Measurements from ENCODE around the gene OR6N1.

Gene OR6N1

GRCh38 chr1:158732524-158732923, 39.5 kb downstream of the OR6N1 start:
- FAIRE-seq (no peak), DNase-seq (ENCODE audit: insufficient read length) (no peak)
- no peak for TF ChIP-seq POLR2AphosphoS5 (IDR thresholded peaks at IDR 0.05; ENCODE audit: low read depth, low read length)
- no peak for TF ChIP-seq TAF1 (IDR thresholded peaks at IDR 0.05; ENCODE audit: borderline replicate concordance, low read depth, low read length)
- no peak for TF ChIP-seq POLR2A (IDR thresholded peaks at IDR 0.05; ENCODE audit: low read depth, low read length)

GRCh38 chr1:158731707-158732106, 40.3 kb downstream of the OR6N1 start:
- DNase-seq (ENCODE audit: insufficient read length) (no peak), FAIRE-seq (no peak)
- no peak for TF ChIP-seq POLR2AphosphoS5 (IDR thresholded peaks at IDR 0.05; ENCODE audit: low read depth, low read length)
- no peak for TF ChIP-seq TAF1 (IDR thresholded peaks at IDR 0.05; ENCODE audit: borderline replicate concordance, low read depth, low read length)
- TF ChIP-seq POLR2A (IDR thresholded peaks at IDR 0.05; ENCODE audit: low read depth, low read length): no peak

- TF ChIP-seq POLR2AphosphoS5 (IDR thresholded peaks at IDR 0.05; ENCODE audit: low read depth, low read length) (no peak), TAF1 (IDR thresholded peaks at IDR 0.05; ENCODE audit: borderline replicate concordance, low read depth, low read length) (no peak), POLR2A (IDR thresholded peaks at IDR 0.05; ENCODE audit: low read depth, low read length) (no peak)
- DNase-seq (ENCODE audit: insufficient read length) (no peak), FAIRE-seq (no peak)
Measured at GRCh38 chr1:158730453-158730852, 41.5 kb downstream of the OR6N1 start.

GRCh38 chr1:158728510-158729225, 43.3 kb downstream of the OR6N1 start:
- no peak for TF ChIP-seq POLR2A (IDR thresholded peaks at IDR 0.05; ENCODE audit: low read depth, low read length)
- TF ChIP-seq TAF1 (IDR thresholded peaks at IDR 0.05; ENCODE audit: borderline replicate concordance, low read depth, low read length): no peak
- TF ChIP-seq POLR2AphosphoS5 (IDR thresholded peaks at IDR 0.05; ENCODE audit: low read depth, low read length): no peak
- no peak for FAIRE-seq
- DNase-seq (ENCODE audit: insufficient read length): no peak

GRCh38 chr1:158724442-158724841, 47.6 kb downstream of the OR6N1 start:
- TF ChIP-seq POLR2A (IDR thresholded peaks at IDR 0.05; ENCODE audit: low read depth, low read length): no peak
- no peak for TF ChIP-seq POLR2AphosphoS5 (IDR thresholded peaks at IDR 0.05; ENCODE audit: low read depth, low read length)
- no peak for TF ChIP-seq TAF1 (IDR thresholded peaks at IDR 0.05; ENCODE audit: borderline replicate concordance, low read depth, low read length)
- FAIRE-seq (no peak), DNase-seq (ENCODE audit: insufficient read length) (no peak)

- no peak for FAIRE-seq
- TF ChIP-seq TAF1 (IDR thresholded peaks at IDR 0.05; ENCODE audit: borderline replicate concordance, low read depth, low read length): no peak
- TF ChIP-seq POLR2A (IDR thresholded peaks at IDR 0.05; ENCODE audit: low read depth, low read length): no peak
- TF ChIP-seq POLR2AphosphoS5 (IDR thresholded peaks at IDR 0.05; ENCODE audit: low read depth, low read length): no peak
- no peak for DNase-seq (ENCODE audit: insufficient read length)
Measured at GRCh38 chr1:158720620-158721019, 51.4 kb downstream of the OR6N1 start, which contains the start of gene OR6K3. Gene OR6K3, minus strand, starts transcription at chr1:158720720. Its CDS starts 2,605 bp downstream, at chr1:158718115.

- FAIRE-seq: no peak
- no peak for TF ChIP-seq POLR2AphosphoS5 (IDR thresholded peaks at IDR 0.05; ENCODE audit: low read depth, low read length)
- TF ChIP-seq POLR2A (IDR thresholded peaks at IDR 0.05; ENCODE audit: low read depth, low read length): no peak
- no peak for TF ChIP-seq TAF1 (IDR thresholded peaks at IDR 0.05; ENCODE audit: borderline replicate concordance, low read depth, low read length)
- no peak for DNase-seq (ENCODE audit: insufficient read length)
Measured at GRCh38 chr1:158719664-158720063, 52.3 kb downstream of the OR6N1 start.

GRCh38 chr1:158717344-158717743, 54.7 kb downstream of the OR6N1 start:
- no peak for TF ChIP-seq POLR2A (IDR thresholded peaks at IDR 0.05; ENCODE audit: low read depth, low read length)
- no peak for TF ChIP-seq POLR2AphosphoS5 (IDR thresholded peaks at IDR 0.05; ENCODE audit: low read depth, low read length)
- no peak for TF ChIP-seq TAF1 (IDR thresholded peaks at IDR 0.05; ENCODE audit: borderline replicate concordance, low read depth, low read length)
- DNase-seq (ENCODE audit: insufficient read length) (no peak), FAIRE-seq (no peak)

- no peak for FAIRE-seq
- TF ChIP-seq POLR2AphosphoS5 (IDR thresholded peaks at IDR 0.05; ENCODE audit: low read depth, low read length): no peak
- TF ChIP-seq POLR2A (IDR thresholded peaks at IDR 0.05; ENCODE audit: low read depth, low read length): no peak
- TF ChIP-seq TAF1 (IDR thresholded peaks at IDR 0.05; ENCODE audit: borderline replicate concordance, low read depth, low read length): no peak
- no peak for DNase-seq (ENCODE audit: insufficient read length)
Measured at GRCh38 chr1:158716335-158716734, 55.7 kb downstream of the OR6N1 start.

- TF ChIP-seq TAF1 (IDR thresholded peaks at IDR 0.05; ENCODE audit: borderline replicate concordance, low read depth, low read length): no peak
- TF ChIP-seq POLR2A (IDR thresholded peaks at IDR 0.05; ENCODE audit: low read depth, low read length): no peak
- TF ChIP-seq POLR2AphosphoS5 (IDR thresholded peaks at IDR 0.05; ENCODE audit: low read depth, low read length): no peak
- no peak for DNase-seq (ENCODE audit: insufficient read length)
- FAIRE-seq: no peak
Measured at GRCh38 chr1:158714754-158715153, 57.2 kb downstream of the OR6N1 start.

All from GM12892 (cell line).